ENCODE measurements around the gene TGFBR1.

- TF ChIP-seq POLR2AphosphoS5 (IDR thresholded peaks at IDR 0.05; ENCODE audit: low read depth, low read length) (no peak), TAF1 (IDR thresholded peaks at IDR 0.05; ENCODE audit: borderline replicate concordance, low read depth, low read length) (no peak), POLR2A (IDR thresholded peaks at IDR 0.05; ENCODE audit: low read depth, low read length) (no peak)
These were observed 41.4 kb upstream of the TGFBR1 start for GRCh38 chr9:99063522-99063921.

Measured in GM12892 (cell line).